ENCODE data around the gene GNAI1. TPM values are rescaled to one million over a fixed set of nuclear protein-coding genes. Genes with fewer than 3 reads are reported as not detected.

Gene GNAI1
- total RNA-seq, 1 donor: 25.8 TPM

DNA sequence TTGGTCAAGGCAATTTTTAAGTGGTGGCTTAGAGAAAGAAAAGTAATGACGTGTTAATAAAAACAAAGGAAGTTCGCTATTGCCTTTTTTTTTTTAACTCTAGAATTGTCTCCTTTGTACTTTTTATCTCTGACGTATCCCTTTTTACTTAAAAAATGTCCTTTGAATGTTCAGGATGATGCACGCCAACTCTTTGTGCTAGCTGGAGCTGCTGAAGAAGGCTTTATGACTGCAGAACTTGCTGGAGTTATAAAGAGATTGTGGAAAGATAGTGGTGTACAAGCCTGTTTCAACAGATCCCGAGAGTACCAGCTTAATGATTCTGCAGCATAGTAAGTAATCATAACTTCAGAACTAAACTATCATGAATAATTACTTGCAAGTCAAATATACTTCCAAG, 64.4 kb downstream of the GNAI1 start:
- H3K4me3 ChIP-seq (ENCODE audit: low read depth, low read length): no peak overlapping the region
- TF ChIP-seq, protein P1, sequence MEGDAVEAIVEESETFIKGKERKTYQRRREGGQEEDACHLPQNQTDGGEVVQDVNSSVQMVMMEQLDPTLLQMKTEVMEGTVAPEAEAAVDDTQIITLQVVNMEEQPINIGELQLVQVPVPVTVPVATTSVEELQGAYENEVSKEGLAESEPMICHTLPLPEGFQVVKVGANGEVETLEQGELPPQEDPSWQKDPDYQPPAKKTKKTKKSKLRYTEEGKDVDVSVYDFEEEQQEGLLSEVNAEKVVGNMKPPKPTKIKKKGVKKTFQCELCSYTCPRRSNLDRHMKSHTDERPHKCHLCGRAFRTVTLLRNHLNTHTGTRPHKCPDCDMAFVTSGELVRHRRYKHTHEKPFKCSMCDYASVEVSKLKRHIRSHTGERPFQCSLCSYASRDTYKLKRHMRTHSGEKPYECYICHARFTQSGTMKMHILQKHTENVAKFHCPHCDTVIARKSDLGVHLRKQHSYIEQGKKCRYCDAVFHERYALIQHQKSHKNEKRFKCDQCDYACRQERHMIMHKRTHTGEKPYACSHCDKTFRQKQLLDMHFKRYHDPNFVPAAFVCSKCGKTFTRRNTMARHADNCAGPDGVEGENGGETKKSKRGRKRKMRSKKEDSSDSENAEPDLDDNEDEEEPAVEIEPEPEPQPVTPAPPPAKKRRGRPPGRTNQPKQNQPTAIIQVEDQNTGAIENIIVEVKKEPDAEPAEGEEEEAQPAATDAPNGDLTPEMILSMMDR (IDR thresholded peaks at IDR 0.05; ENCODE audit: insufficient read depth, low read length): no peak
- DNase-seq (ENCODE audit: low read depth): no peak

DNA sequence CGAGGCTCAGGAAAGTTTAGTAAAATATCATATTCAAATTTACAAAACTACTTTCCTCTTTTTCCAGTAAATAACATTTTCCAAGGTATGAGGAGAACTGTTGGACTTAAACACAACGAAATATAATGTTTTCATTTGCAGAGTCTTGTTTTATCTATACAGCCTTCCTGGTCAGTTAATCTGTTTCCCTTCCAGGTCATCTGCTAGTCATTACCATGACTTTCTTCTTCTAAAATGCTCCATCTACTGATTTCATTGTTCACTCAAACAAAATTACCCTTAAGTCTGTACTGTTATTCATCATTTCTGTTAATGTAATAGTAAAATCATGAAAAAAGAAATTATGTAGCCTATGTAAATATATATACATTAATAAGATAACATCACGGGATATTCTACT, 69.8 kb downstream of the GNAI1 start:
- no peak for DNase-seq (ENCODE audit: low read depth)
- no peak overlapping the region for H3K4me3 ChIP-seq (ENCODE audit: low read depth, low read length)
- TF ChIP-seq, protein P1 (IDR thresholded peaks at IDR 0.05; ENCODE audit: insufficient read depth, low read length): no peak

DNA sequence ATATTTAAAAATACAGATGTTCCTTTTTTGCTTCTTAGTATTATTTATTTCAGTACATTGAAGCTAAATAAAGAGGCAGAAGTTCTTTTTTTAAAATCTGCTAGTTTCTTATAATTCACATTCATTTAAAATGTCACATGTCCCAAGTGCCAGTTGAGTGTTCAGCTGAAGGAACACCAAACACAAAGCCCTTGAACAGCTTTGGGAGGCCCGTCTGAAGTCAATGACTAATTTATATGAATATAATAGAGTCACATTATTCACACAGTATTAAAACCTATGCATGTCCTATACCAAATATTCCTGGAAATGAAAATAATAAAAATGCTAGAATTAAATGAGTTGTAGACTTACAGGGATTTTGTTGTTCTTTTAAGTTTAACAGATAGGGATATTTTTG, 70.3 kb downstream of the GNAI1 start:
- TF ChIP-seq, protein P1 (IDR thresholded peaks at IDR 0.05; ENCODE audit: insufficient read depth, low read length): no peak
- no peak for DNase-seq (ENCODE audit: low read depth)
- H3K4me3 ChIP-seq (ENCODE audit: low read depth, low read length): no peak overlapping the region

DNA sequence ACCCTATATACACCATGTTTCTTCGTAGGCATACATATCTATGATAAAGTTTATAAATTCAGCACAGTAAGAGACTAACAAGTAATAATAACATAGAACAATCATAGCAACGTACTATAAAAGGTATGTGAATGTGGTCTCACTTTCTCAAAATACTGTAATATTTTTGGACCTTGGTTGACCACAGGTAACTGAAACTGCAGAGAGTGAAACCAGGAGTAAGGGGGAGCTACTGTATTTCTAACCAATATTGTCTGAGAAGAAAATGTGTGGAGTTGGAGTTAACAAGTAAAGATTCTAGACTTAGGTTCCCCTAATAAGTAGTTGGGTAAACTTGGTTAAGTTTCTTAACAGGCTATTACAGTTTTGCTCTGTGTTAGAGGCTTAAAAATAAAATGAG, 72.1 kb downstream of the GNAI1 start:
- no peak overlapping the region for H3K4me3 ChIP-seq (ENCODE audit: low read depth, low read length)
- DNase-seq (ENCODE audit: low read depth): no peak

DNA sequence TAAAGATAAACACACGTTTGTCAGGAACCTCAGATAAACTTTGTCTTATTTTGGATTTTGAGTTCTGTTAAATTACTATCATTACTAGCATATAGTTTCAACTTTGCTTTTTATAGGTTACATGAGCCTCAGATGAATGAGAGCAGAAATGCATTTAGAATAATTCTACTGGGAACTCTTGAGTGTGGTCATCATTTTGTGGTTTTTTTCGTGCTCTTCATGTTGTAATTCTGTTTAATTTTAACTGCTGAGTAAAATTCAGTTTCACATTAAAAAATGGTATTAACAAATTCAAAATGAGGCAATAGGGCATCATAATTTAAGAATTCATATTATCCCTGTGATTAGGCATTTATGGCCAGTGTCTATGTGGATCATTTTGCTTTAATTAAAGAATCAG, 72.9 kb downstream of the GNAI1 start:
- TF ChIP-seq, protein P1 (IDR thresholded peaks at IDR 0.05; ENCODE audit: insufficient read depth, low read length): no peak
- H3K4me3 ChIP-seq (ENCODE audit: low read depth, low read length): no peak overlapping the region
- DNase-seq (ENCODE audit: low read depth): no peak

More for the DNA sequence above, 72.1 kb downstream of the GNAI1 start:
- TF ChIP-seq, protein P1 (IDR thresholded peaks at IDR 0.05; ENCODE audit: insufficient read depth, low read length): no peak

DNA sequence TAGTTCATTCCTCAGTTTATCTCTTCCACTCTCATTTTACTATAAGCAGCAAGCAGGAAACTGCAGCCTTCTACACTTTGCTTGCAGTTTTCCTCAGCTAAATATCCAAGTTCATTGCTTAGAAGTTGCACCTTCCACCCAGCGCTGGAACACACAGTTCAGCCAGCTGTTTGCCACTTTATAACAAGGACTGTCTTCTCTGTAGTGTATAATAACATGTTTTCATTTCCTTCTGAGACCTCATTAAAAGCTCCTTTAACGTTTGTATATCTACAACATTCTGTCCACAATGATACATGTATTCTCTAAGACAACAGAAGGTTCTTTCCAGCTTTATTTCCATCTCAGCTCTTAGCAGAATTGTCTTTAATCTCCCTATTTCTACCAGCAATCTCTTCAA, 74.1 kb downstream of the GNAI1 start:
- no peak for DNase-seq (ENCODE audit: low read depth)
- no peak overlapping the region for H3K4me3 ChIP-seq (ENCODE audit: low read depth, low read length)
- TF ChIP-seq, protein P1 (IDR thresholded peaks at IDR 0.05; ENCODE audit: insufficient read depth, low read length): no peak

DNA sequence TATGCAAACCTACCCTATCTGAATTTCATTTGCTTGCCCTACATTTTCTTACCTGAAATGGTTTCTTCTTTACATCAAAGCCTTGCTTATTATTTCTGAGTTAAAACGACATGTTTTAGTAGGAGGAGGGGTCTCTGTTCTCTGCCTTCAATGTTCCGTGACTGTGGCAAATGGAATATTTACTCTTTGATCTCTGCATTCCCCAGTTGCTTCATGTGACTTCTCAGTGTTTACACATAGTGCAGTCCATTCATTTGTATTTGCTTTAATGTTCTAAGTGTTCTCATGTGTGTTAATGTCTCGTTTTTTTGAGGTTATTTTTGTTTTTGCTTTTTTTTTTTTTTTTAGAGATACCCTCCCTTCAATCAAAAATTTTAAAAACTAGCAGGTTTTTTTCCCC, 75.8 kb downstream of the GNAI1 start:
- no peak for DNase-seq (ENCODE audit: low read depth)
- H3K4me3 ChIP-seq (ENCODE audit: low read depth, low read length): no peak overlapping the region
- TF ChIP-seq, protein P1 (IDR thresholded peaks at IDR 0.05; ENCODE audit: insufficient read depth, low read length): no peak

All from fibroblast of the aortic adventitia (primary cell).